Endothelial cell (in vitro differentiated cells): Measurements from ENCODE around the gene FBXO38. TPM values are rescaled to one million over a fixed set of nuclear protein-coding genes. Genes with fewer than 3 reads are reported as not detected.

Source experiments
- DNase-seq: peaks from one replicate; pipeline ENCODE4 v3.0.0; 2021; ENCODE audit warnings: low spot score
- H3K27ac Mint-ChIP-seq: one replicate; pipeline ENCODE4 v1.8.0; 2021; ENCODE audit warnings: mixed read lengths, inconsistent platforms; ENCODE audit not compliant: unreplicated experiment
- H3K27me3 Mint-ChIP-seq: one replicate; pipeline ENCODE4 v1.8.0; 2021; ENCODE audit warnings: mild to moderate bottlenecking, moderate library complexity, mixed read lengths, inconsistent platforms; ENCODE audit not compliant: unreplicated experiment
- H3K36me3 Mint-ChIP-seq: one replicate; pipeline ENCODE4 v1.8.0; 2021; ENCODE audit warnings: mild to moderate bottlenecking, low read depth, mixed read lengths, inconsistent platforms; ENCODE audit not compliant: unreplicated experiment
- H3K4me1 Mint-ChIP-seq: one replicate; pipeline ENCODE4 v1.8.0; 2021; ENCODE audit warnings: mild to moderate bottlenecking, mixed read lengths, inconsistent platforms; ENCODE audit not compliant: unreplicated experiment
- H3K4me3 Mint-ChIP-seq: one replicate; pipeline ENCODE4 v1.8.0; 2021; ENCODE audit warnings: mild to moderate bottlenecking, mixed read lengths, inconsistent platforms; ENCODE audit not compliant: unreplicated experiment
- H3K9me3 Mint-ChIP-seq: one replicate; pipeline ENCODE4 v1.8.0; 2021; ENCODE audit warnings: mixed read lengths, inconsistent platforms; ENCODE audit not compliant: unreplicated experiment
- total RNA-seq: library from RNA; stranded (reverse); fragmentation: NEBNext Ultra II Directional; extraction: Animal tissue kit (Norgen Biotek cat#: 25700); gene quantifications from one replicate; pipeline ENCODE4 v1.2.1, GENCODE V29; 2021; ENCODE audit not compliant: unreplicated experiment
- TF ChIP-seq, protein P1 (sequence below): fragments of 200-600 bp; sonication (generic); IDR thresholded peaks from one replicate; pipeline ENCODE4 v1.5.0; 2021; ENCODE audit warnings: antibody characterized with exemption; ENCODE audit not compliant: unreplicated experiment

Gene FBXO38
- total RNA-seq, 1 donor from 2014 or later, result 50.0 TPM

DNA sequence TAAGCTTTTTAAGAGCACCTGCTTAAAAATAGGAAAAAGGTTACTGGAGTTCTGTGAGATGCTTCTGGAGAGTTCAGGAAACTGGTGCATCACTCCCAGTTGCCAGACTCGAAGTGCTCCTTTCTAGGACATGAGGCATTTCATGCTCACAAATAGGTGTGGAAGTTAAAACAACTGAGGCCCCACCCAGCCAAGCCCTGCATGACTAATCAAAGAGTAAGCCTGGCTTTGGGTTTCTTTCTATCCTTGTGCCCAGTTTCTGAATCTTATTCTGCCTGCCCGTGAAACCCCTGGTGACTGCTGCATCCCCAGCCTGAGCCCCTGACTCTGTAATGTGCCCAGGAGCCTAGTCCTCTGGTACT lies 40.7 kb upstream of the FBXO38 start:
- H3K4me1 Mint-ChIP-seq, result no peaks in the 10 kb centered on the region
- H3K36me3 Mint-ChIP-seq, result no peaks in the 10 kb centered on the region
- H3K27me3 Mint-ChIP-seq, result no peaks in the 10 kb centered on the region
- TF ChIP-seq, protein P1, sequence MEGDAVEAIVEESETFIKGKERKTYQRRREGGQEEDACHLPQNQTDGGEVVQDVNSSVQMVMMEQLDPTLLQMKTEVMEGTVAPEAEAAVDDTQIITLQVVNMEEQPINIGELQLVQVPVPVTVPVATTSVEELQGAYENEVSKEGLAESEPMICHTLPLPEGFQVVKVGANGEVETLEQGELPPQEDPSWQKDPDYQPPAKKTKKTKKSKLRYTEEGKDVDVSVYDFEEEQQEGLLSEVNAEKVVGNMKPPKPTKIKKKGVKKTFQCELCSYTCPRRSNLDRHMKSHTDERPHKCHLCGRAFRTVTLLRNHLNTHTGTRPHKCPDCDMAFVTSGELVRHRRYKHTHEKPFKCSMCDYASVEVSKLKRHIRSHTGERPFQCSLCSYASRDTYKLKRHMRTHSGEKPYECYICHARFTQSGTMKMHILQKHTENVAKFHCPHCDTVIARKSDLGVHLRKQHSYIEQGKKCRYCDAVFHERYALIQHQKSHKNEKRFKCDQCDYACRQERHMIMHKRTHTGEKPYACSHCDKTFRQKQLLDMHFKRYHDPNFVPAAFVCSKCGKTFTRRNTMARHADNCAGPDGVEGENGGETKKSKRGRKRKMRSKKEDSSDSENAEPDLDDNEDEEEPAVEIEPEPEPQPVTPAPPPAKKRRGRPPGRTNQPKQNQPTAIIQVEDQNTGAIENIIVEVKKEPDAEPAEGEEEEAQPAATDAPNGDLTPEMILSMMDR, result no peak
- no peak overlapping the region for H3K27ac Mint-ChIP-seq
- no peak overlapping the region for H3K4me3 Mint-ChIP-seq
- H3K9me3 Mint-ChIP-seq, result no peaks in the 10 kb centered on the region
- DNase-seq, result no peak

DNA sequence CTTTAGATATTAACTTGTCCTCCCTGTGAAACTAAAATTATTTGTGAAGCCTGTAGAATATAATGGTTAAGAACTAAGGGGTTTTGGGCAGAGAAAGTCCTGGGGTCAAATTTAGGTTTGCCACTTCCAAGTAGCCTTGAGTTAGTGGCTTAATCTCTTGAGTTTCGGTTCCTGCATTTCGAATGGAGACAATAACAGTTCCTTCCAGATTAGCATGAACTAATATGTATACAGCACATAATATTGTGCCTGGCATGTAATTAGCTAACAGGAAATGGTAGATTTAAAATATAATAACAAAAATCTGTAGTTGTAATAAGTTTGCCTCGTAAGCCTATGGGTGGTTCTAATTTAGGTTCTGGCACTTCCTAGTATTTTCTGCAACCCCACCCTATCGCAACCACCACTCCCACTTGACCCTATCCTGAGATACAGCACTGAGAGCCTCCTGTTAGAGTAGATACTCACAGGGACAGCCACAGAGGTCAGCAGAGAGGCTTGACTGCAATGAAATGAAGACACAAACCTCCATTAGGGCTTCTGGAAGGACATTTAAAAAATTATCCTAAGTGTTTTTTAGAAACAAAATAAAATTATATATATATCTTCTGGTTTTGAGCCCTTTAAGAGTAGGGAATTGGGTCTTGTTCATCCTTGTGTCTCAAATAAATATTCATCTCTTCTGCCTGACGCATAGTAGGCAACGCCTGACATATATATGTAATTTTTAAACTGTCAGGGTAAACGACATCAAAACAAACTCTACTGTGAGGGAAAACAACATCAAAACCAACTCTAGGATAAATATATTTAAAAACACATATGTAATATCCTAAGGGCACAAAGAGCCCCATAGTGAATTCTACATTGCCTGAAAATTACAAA lies 39.9 kb upstream of the FBXO38 start:
- H3K27ac Mint-ChIP-seq, result no peak overlapping the region

DNA sequence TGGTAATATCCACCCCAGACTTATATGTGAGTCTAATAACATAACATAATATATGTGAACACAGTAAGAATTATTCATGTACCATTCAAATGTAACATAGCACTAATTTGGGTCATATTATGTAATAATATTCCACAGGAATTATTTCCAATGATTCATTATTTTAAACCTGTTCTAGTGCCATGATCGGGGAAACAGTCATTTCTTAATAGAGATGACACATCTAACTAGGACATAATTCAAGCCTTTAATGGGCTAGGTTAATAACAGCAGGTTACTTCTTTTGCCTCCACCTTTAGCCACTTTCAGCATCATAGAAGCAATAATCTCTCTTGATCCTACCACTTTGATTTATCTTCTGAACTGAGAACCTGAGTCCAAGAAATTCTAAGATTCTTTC lies 36.1 kb upstream of the FBXO38 start:
- no peak overlapping the region for H3K27ac Mint-ChIP-seq
- no peak overlapping the region for H3K4me3 Mint-ChIP-seq
- no peaks in the 10 kb centered on the region for H3K36me3 Mint-ChIP-seq
- no peaks in the 10 kb centered on the region for H3K9me3 Mint-ChIP-seq
- peaks cover 3% of the 10 kb centered on the region for H3K4me1 Mint-ChIP-seq
- no peak for DNase-seq
- H3K27me3 Mint-ChIP-seq, result no peaks in the 10 kb centered on the region
- TF ChIP-seq, protein P1, result no peak

More for the DNA sequence above, 39.9 kb upstream of the FBXO38 start:
- Mint-ChIP-seq H3K36me3 (no peaks in the 10 kb centered on the region), H3K4me1 (no peaks in the 10 kb centered on the region), H3K9me3 (no peaks in the 10 kb centered on the region), H3K27me3 (no peaks in the 10 kb centered on the region), H3K4me3 (no peak overlapping the region)
- DNase-seq, result no peak
- TF ChIP-seq, protein P1, result no peak

DNA sequence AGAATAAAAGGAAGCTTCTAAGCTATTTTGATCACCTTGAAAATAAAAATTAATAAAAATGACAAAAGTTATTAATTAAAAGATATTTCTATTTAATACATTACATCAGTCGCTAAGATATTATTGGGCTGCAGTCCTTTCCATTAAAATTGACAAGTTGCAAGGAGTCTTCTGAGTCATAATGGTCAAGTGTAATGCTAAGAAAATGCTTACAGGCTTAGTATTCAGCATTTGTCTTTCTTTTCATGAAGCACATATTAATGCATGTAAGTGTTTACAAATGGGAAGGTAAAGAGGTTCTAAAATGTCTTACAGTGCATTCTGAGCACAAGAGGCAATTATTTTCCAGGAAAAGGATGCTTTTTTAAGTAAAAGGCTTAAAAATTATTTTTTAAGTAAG lies 31.1 kb upstream of the FBXO38 start:
- H3K36me3 Mint-ChIP-seq, result no peaks in the 10 kb centered on the region
- H3K27ac Mint-ChIP-seq, result no peak overlapping the region
- H3K4me1 Mint-ChIP-seq, result peaks cover 3% of the 10 kb centered on the region
- H3K4me3 Mint-ChIP-seq, result no peak overlapping the region
- TF ChIP-seq, protein P1, result no peak
- H3K9me3 Mint-ChIP-seq, result no peaks in the 10 kb centered on the region
- H3K27me3 Mint-ChIP-seq, result no peaks in the 10 kb centered on the region
- DNase-seq, result no peak

DNA sequence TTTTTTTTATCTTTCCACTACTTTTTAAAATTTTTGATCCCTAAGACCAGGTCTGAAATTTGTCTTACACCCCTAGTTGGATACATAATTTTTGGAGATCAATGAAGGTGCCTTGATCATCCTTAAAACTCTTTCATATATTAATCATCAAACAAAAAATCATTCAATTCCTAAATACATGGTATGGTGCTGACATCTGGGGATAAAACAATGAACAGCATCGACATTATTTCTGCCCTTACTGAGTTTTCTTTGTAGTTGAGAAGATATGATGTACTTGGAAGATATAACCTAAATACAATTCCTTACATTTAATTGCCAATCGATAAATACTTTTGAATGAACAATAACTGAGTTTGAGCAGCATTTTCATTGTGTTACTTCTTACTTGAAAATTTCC lies 30.1 kb upstream of the FBXO38 start:
- no peak overlapping the region for H3K27ac Mint-ChIP-seq
- TF ChIP-seq, protein P1, result no peak
- no peak for DNase-seq
- H3K4me3 Mint-ChIP-seq, result no peak overlapping the region
- H3K27me3 Mint-ChIP-seq, result no peaks in the 10 kb centered on the region
- H3K9me3 Mint-ChIP-seq, result no peaks in the 10 kb centered on the region
- H3K36me3 Mint-ChIP-seq, result no peaks in the 10 kb centered on the region
- H3K4me1 Mint-ChIP-seq, result peaks cover 3% of the 10 kb centered on the region
